Heart right ventricle (tissue), 16 donors: ENCODE results near the gene SUPT20H. TPM values are rescaled to one million over a fixed set of nuclear protein-coding genes. Genes with fewer than 3 reads are reported as not detected.

Experiments used
- ATAC-seq, 8 donors: fragments of 200-7000 bp; cut with Tn5 transposase; one replicate each; pipeline ENCODE4 v1.9.1; 2020; ENCODE audit warnings: mild to moderate bottlenecking in 8 of 8, moderate library complexity in 8 of 8, moderate number of reproducible peaks in 1 of 8
- DNase-seq, 2 donors: peaks; one replicate each; pipeline ENCODE4 v3.0.0-alpha.2; 2020
- H3K27ac ChIP-seq, 10 donors: fragments of 200-600 bp; sonication (generic) in 2 of 10; one replicate each; pipeline versions ENCODE4 v1.5.0 to v1.8.0; 2020 to 2022; ENCODE audit warnings: mild to moderate bottlenecking in 3 of 10
- H3K27me3 ChIP-seq, 7 donors: fragments of 200-600 bp; one replicate each; pipeline ENCODE4 v1.8.0; 2021 to 2022; ENCODE audit warnings: mild to moderate bottlenecking in 2 of 7
- H3K36me3 ChIP-seq, 9 donors: fragments of 200-600 bp; sonication (generic) in 1 of 9; one replicate each; pipeline versions ENCODE4 v1.5.0 to v1.8.0; 2020 to 2022; ENCODE audit warnings: mild to moderate bottlenecking in 2 of 9
- H3K4me1 ChIP-seq, 9 donors: fragments of 200-600 bp; sonication (generic) in 1 of 9; one replicate each; pipeline versions ENCODE4 v1.5.0 to v1.8.0; 2020 to 2022; ENCODE audit warnings: mild to moderate bottlenecking in 4 of 9
- H3K4me3 ChIP-seq, 10 donors: fragments of 200-600 bp; sonication (generic) in 2 of 10; one replicate each; pipeline versions ENCODE4 v1.5.0 to v1.8.0; 2020 to 2022; ENCODE audit warnings: mild to moderate bottlenecking in 7 of 10, moderate library complexity in 2 of 10
- H3K9me3 ChIP-seq, 11 donors: fragments of 200-600 bp in 10 of 11; sonication (generic) in 2 of 11; one replicate each; pipeline versions ENCODE4 v1.5.0 to v1.8.0; 2013 to 2022; ENCODE audit warnings: mild to moderate bottlenecking in 2 of 11, control low read depth in 1 of 11, moderate library complexity in 1 of 11
- CTCF ChIP-seq, 9 donors: fragments of 200-600 bp; sonication (generic) in 2 of 9; IDR thresholded peaks; one replicate each; pipeline versions ENCODE4 v1.5.0 to v1.8.0; 2021 to 2022; ENCODE audit warnings: antibody characterized with exemption in 9 of 9, mild to moderate bottlenecking in 5 of 9, moderate library complexity in 1 of 9
- WGBS, 2 donors: extraction: QIAGEN DNeasy Blood & Tissue Kit; methylation state at CpG; one replicate each; pipeline ENCODE4 v1.1.7; 2013; ENCODE audit warnings: inconsistent platforms in 1 of 2; 5-methylcytosine and 5-hydroxymethylcytosine counted together
- intact Hi-C, 10 donors: fragments of 100-400 bp; cut with DNase I; formaldehyde crosslinking; loops; one replicate each; pipeline versions ENCODE4 v1.11.1 to v1.14.2; 2022
- polyA plus RNA-seq, 2 donors: library from polyadenylated mRNA; stranded (reverse); fragments of 200-250 nt; gene quantifications; one replicate each; pipeline ENCODE4 v1.2.3, GENCODE V29; 2013
- total RNA-seq, 10 donors: library from RNA; stranded (reverse); fragmentation: NEBNext Ultra II Directional in 3 of 10; extraction: Animal tissue kit (Norgen Biotek cat#: 25700) in 3 of 10; gene quantifications; one replicate each; pipeline versions ENCODE4 v1.2.1 to v1.2.4, GENCODE V29; 2021 to 2023
- donor health status: Arrhythmogenic right ventricular cardiomyopathy.
- donor health status: ischemic (EF 13 %, LVEDD 7.1; RV severe dilation, severe dysfunction).
- donor health status: healthy with polysubstance abuse.
- donor health status: DM: no; HTN: yes; CAD: no.
- donor health status: DM: no; HTN: no; CAD: no.
- donor health status: ischemic (EF 25% LVEDD 6.9; RV normal size, moderate dysfunction).
- donor health status: ischemic (EF 25% LVEDD 5.7; RV mildly dilated, moderate dysfunction).
- donor health status: healthy.
- donor health status: DM: yes; HTN: yes; CAD: no.
- donor health status: Ischemic cardiomyopathy.
- donor health status: ischemic (EF 35%, LVEDD 5.7; RV mildly dilated, moderate dysfunction).
- donor health status: nonischemic (EF 11% LVEDD 7.7; RV severe dilation, severe dysfunction).
- donor health status: DM: yes; HTN: yes; CAD: no.
- donor health status: PGD.
- donor health status: ischemic (EF 29% LVEDD 5.4; RV normal size, mild dysfunction).
- donor health status: nonischemic (EF 23%, LVEDD 6.1; RV moderate dilation, normal function).

SUPT20H gene
- total and polyA plus RNA-seq, 12 donors: 17.7 to 31.9 (median 27.0) TPM

- no peaks in the 10 kb centered on the region for H3K9me3 ChIP-seq
- WGBS, 2 donors: 35 to 43% methylated on average over 6 of the region's 6 CpGs
- intact Hi-C loops: loop anchor here in 8 of 10 donors (2.0 to 10.0 kb wide), 6 partner anchors 116 to 566 kb away; no protein-coding TSS in a partner anchor
- H3K27ac ChIP-seq: no peak overlapping the region
- peaks cover 0 to 97% (median 31%) of the 10 kb centered on the region in 9 donors for H3K36me3 ChIP-seq
- H3K27me3 ChIP-seq: no peaks in the 10 kb centered on the region
- ATAC-seq: no peak
- no peak for DNase-seq
- H3K4me3 ChIP-seq: no peak overlapping the region
- peak in 8 of 9 donors; percentile 13 to 68 (median 60) for TF ChIP-seq CTCF (IDR thresholded peaks at IDR 0.05)
- H3K4me1 ChIP-seq: no peaks in the 10 kb centered on the region
Measured at GRCh38 chr13:36981156-36981743, 78.2 kb downstream of the SUPT20H start.

- no peaks in the 10 kb centered on the region for H3K4me1 ChIP-seq
- ATAC-seq: no peak
- WGBS, 2 donors: 85 to 90% methylated on average over 7 of the region's 7 CpGs
- intact Hi-C loops: loop anchor here in 9 of 10 donors (2.0 to 10.0 kb wide), 6 partner anchors 115 to 565 kb away; no protein-coding TSS in a partner anchor
- no peaks in the 10 kb centered on the region for H3K27me3 ChIP-seq
- H3K9me3 ChIP-seq: peaks cover 0 to 11% (median 0%) of the 10 kb centered on the region in 11 donors
- no peak for TF ChIP-seq CTCF (IDR thresholded peaks at IDR 0.05)
- no peak overlapping the region for H3K27ac ChIP-seq
- DNase-seq: no peak
- H3K4me3 ChIP-seq: no peak overlapping the region
- peaks cover 0 to 97% (median 19%) of the 10 kb centered on the region in 9 donors for H3K36me3 ChIP-seq
Measured at GRCh38 chr13:36979361-36980050, 80.0 kb downstream of the SUPT20H start.

GRCh38 chr13:36975172-36975571, 84.3 kb downstream of the SUPT20H start:
- Histone ChIP-seq H3K36me3 (peaks cover 0 to 86% (median 28%) of the 10 kb centered on the region in 9 donors), H3K27me3 (no peaks in the 10 kb centered on the region), H3K4me1 (no peaks in the 10 kb centered on the region), H3K27ac (no peak overlapping the region), H3K4me3 (no peak overlapping the region), H3K9me3 (peaks cover 0 to 14% (median 0%) of the 10 kb centered on the region in 11 donors)
- ATAC-seq (no peak), DNase-seq (no peak)
- 100% methylated on average over 1 of the region's 1 CpG for WGBS, 2 donors
- no peak for TF ChIP-seq CTCF (IDR thresholded peaks at IDR 0.05)
- intact Hi-C loops: loop anchor here in 1 of 10 donors (5.0 kb wide), 1 partner anchor 118 kb away; no protein-coding TSS in a partner anchor

GRCh38 chr13:36973621-36974295, 85.7 kb downstream of the SUPT20H start:
- Histone ChIP-seq H3K9me3 (peaks cover 0 to 14% (median 0%) of the 10 kb centered on the region in 11 donors), H3K36me3 (peaks cover 0 to 86% (median 29%) of the 10 kb centered on the region in 9 donors), H3K27me3 (no peaks in the 10 kb centered on the region), H3K4me1 (no peaks in the 10 kb centered on the region), H3K27ac (no peak overlapping the region), H3K4me3 (no peak overlapping the region)
- 95% methylated on average over 5 of the region's 5 CpGs for WGBS, 2 donors
- DNase-seq: no peak
- ATAC-seq: no peak
- intact Hi-C loops: no loop called here
- TF ChIP-seq CTCF (IDR thresholded peaks at IDR 0.05): no peak
